OCI-LY3 (cell line): Measurements from ENCODE around the gene TSEN54.

Experiments used
- CTCF ChIP-seq: fragments of 200-600, 300-600 bp; sonication (generic); IDR thresholded peaks from 2 replicates; pipeline ENCODE4 v1.5.1; 2014; ENCODE audit warnings: antibody characterized with exemption, low read length, low read depth
- EZH2phosphoT487 ChIP-seq: fragments of 200-600 bp; shearing (Covaris generic); IDR thresholded peaks from 2 replicates; pipeline ENCODE4 v1.6.1; 2018; ENCODE audit warnings: antibody characterized with exemption, mixed run types, low read depth

DNA sequence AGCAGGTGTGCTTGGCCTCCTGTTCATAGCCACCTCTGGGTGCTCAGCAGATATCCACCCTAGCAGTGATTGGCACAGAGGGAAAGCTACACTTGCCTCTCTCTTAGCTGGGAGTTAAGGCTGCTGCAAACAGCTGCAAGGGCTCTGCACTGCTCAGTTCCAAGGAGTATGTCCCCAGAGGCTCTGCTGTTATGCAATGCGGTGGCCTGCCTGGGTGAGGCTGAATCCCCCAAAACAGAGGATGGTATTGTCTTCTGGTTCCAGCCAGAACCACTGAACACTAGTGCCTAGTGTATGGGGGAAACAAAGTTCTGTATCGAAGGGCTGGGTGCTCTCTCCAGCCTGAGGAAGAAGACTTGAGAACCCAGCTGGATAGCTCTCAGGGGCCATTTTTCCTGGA lies 43.1 kb upstream of the TSEN54 start:
- no peak for TF ChIP-seq CTCF
- TF ChIP-seq EZH2phosphoT487 = no peak
